D721Med (cell line): ENCODE measurements around the gene PEAK1.

Source experiments
- DNase-seq: peaks from one replicate; pipeline ENCODE4 v3.0.0; 2011; ENCODE audit warnings: low spot score; ENCODE audit not compliant: insufficient read length
- FAIRE-seq: peaks from 2 replicates; lab custom pipeline; 2011; peaks lifted over from hg19 to GRCh38; lab: Jason Lieb, UNC
- CTCF ChIP-seq: IDR thresholded peaks from 2 replicates; pipeline ENCODE4 v1.5.1; 2012; ENCODE audit warnings: mild to moderate bottlenecking, control low read depth; ENCODE audit not compliant: insufficient read depth; ENCODE audit errors: missing control alignments

The PEAK1 gene

DNA sequence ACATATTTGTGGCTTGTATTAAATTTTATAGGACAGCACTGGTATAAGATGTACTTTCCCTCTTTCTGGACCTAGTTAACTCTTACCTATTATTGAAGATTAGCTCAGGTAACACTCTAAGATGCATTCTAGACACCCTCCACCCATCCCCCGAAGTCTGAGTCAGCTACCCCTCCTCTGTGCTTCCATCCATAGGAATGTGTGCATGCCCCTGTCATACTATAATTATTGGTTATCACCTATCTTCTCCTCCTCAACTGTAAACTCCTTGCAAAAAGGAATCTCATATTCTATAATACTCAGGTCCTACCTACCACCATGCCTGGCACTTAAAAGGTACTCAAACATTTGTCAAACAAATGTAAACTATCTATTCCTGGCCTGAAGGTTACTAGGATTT is 3.0 kb downstream of the PEAK1 start:
- no peak for TF ChIP-seq CTCF
- DNase-seq = no peak

GRCh38 chr15:77416148-77416455 is 3.8 kb downstream of the PEAK1 start:
- DNase-seq = no peak
- no peak for TF ChIP-seq CTCF
- no peak for FAIRE-seq

More for the DNA sequence above, 3.0 kb downstream of the PEAK1 start:
- no peak for FAIRE-seq

DNA sequence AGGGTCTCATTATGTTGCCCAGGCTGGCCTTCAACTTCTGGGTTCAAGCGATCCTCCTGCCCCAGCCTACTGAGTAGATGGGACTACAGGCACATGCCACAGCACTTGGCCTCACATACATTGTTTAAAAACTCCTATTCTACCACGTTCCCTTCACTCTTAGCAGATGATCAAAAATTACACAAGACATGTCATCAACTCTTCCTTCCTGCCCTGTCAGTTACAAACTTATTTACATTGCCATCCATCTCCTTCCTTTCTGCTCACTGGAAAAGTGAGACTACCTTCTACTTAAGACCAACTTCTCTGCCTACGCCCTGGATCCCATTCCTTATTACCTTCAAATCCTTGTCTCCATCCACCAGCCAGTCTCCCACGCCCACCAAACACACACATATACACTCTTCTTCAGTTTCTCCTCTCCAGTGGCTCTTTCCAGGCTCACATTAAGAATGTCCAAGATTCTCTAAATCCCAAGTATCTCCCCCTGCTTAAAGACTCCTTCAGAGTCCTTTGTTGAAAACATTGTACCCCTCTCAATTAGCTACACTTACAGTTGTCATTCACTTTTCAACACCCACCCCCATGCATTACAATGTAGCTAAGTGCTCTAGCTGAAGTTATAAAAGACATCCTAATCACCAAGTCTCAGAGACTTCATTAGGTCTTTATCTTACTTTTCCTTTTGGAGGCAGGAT is 4.3 kb downstream of the PEAK1 start:
- no peak for TF ChIP-seq CTCF
- DNase-seq = no peak
- no peak for FAIRE-seq

DNA sequence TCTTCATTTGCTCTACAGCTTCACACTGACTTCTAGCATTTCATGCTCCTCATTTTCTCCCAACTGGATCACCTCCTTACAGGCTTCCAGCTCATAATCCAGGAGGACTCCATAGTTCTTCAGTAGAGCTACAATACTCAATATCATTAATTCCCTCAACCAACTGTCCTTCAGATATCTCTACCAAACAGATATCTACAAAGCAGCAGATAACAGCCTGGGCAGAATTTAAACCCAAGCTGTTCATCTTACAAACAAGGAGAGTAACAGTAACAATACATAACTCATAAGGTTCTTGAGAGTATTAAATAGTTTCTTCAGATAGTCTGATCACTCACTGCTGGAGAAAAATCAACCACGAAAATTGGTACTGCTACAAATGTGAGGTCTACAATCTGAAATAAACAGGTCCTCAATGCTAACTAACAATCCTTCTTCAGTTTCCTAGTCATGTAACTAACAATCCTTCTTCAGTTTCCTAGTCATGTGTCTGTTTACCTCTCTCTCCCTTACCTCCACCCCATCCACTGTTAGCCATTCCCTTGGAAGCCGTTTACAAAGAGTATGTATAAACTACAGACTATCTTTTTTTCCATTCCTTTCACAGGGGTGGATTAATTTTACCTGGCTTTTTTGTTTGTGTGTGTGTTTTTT is 5.0 kb downstream of the PEAK1 start:
- no peak for DNase-seq
- no peak for TF ChIP-seq CTCF
- no peak for FAIRE-seq

DNA sequence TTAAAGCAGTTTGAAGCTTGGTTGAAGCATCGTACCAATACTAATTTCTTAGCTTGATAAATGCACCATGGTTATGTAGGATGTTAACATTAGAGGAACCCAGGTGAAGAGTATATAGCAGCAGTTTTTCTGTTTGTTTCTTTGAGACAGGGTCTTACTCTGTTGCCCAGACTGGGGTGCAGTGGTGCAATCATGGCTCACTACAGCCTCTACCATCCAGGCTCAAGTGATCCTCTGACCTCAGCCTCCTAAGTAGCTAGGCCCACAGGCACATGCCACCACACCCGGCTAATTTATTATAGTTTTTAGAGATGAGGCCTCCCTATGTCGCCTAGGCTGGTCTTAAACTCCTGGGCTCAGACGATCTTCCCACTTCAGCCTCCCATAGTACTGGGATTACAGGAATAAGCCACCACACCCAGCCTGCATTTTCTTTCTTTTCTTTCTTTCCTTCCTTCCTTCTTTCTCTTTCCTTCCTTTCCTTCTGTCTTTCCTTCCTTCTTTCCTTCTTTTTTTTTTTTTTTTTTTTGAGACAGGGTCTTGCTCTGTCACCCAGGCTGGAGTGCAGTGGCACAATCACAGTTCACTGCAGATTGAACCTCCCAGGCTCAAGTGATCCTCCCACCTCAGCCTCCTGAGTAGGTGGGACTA is 6.1 kb downstream of the PEAK1 start:
- no peak for DNase-seq
- no peak for TF ChIP-seq CTCF
- no peak for FAIRE-seq

- no peak for DNase-seq
- no peak for TF ChIP-seq CTCF
- no peak for FAIRE-seq
Measured at GRCh38 chr15:77412972-77413698, 6.8 kb downstream of the PEAK1 start.
